Measurements from ENCODE around the gene POU2F3. TPM values are rescaled to one million over a fixed set of nuclear protein-coding genes. Genes with fewer than 3 reads are reported as not detected.

POU2F3 gene
- total and polyA plus RNA-seq, 4 donors: 2.6 to 3.9 (median 3.1) TPM

- WGBS, 2 donors: 54 to 81% methylated on average over 6 of the region's 6 CpGs
- Histone ChIP-seq H3K4me1 (ENCODE audit: control insufficient read depth in 5 of 5, insufficient read depth in 5 of 5, low read length in 5 of 5) (peaks cover 0 to 6% (median 0%) of the 10 kb centered on the region in 5 donors), H3K27me3 (ENCODE audit: control insufficient read depth in 3 of 3, insufficient read depth in 3 of 3, low read length in 2 of 3) (no peaks in the 10 kb centered on the region), H3K36me3 (ENCODE audit: control insufficient read depth in 4 of 4, insufficient read depth in 4 of 4, low read length in 4 of 4) (no peaks in the 10 kb centered on the region), H3K9ac (ENCODE audit: insufficient read depth in 1 of 2, low read length in 2 of 2) (no peak overlapping the region), H3K27ac (ENCODE audit: low read depth in 1 of 2, low read length in 1 of 2) (peak overlapping the region in 1 of 2 donors; percentile 46), H3K9me3 (ENCODE audit: control insufficient read depth in 4 of 4, insufficient read depth in 3 of 4, low read length in 3 of 4) (no peaks in the 10 kb centered on the region), H3K4me3 (no peak overlapping the region)
- DNase-seq (peak; percentile 29 to 65 (median 44)), ATAC-seq (ENCODE audit: insufficient read depth, low FRiP score) (peak; percentile 55)
- TF ChIP-seq CTCF (IDR thresholded peaks at IDR 0.05; ENCODE audit: control extremely low read depth, extremely low read depth): no peak
Observed at GRCh38 chr11:120302001-120302805, 62.3 kb downstream of the POU2F3 start.

GRCh38 chr11:120303004-120303637 is 63.2 kb downstream of the POU2F3 start:
- WGBS, 2 donors: 16 to 19% methylated on average over 3 of the region's 3 CpGs
- Histone ChIP-seq H3K27ac (ENCODE audit: low read depth in 1 of 2, low read length in 1 of 2) (peak overlapping the region in 1 of 2 donors; percentile 46), H3K36me3 (ENCODE audit: control insufficient read depth in 4 of 4, insufficient read depth in 4 of 4, low read length in 4 of 4) (no peaks in the 10 kb centered on the region), H3K4me1 (ENCODE audit: control insufficient read depth in 5 of 5, insufficient read depth in 5 of 5, low read length in 5 of 5) (peaks cover 0 to 6% (median 0%) of the 10 kb centered on the region in 5 donors), H3K4me3 (no peak overlapping the region), H3K27me3 (ENCODE audit: control insufficient read depth in 3 of 3, insufficient read depth in 3 of 3, low read length in 2 of 3) (no peaks in the 10 kb centered on the region), H3K9me3 (ENCODE audit: control insufficient read depth in 4 of 4, insufficient read depth in 3 of 4, low read length in 3 of 4) (no peaks in the 10 kb centered on the region), H3K9ac (ENCODE audit: insufficient read depth in 1 of 2, low read length in 2 of 2) (no peak overlapping the region)
- TF ChIP-seq CTCF (IDR thresholded peaks at IDR 0.05; ENCODE audit: control extremely low read depth, extremely low read depth): peak; percentile 57
- DNase-seq (peak; percentile 52 to 81 (median 73)), ATAC-seq (ENCODE audit: insufficient read depth, low FRiP score) (peak; percentile 38)

GRCh38 chr11:120304526-120304925 is 64.6 kb downstream of the POU2F3 start:
- Histone ChIP-seq H3K27me3 (ENCODE audit: control insufficient read depth in 3 of 3, insufficient read depth in 3 of 3, low read length in 2 of 3) (no peaks in the 10 kb centered on the region), H3K4me1 (ENCODE audit: control insufficient read depth in 5 of 5, insufficient read depth in 5 of 5, low read length in 5 of 5) (peaks cover 0 to 6% (median 0%) of the 10 kb centered on the region in 5 donors), H3K27ac (ENCODE audit: low read depth in 1 of 2, low read length in 1 of 2) (no peak overlapping the region), H3K9me3 (ENCODE audit: control insufficient read depth in 4 of 4, insufficient read depth in 3 of 4, low read length in 3 of 4) (no peaks in the 10 kb centered on the region), H3K36me3 (ENCODE audit: control insufficient read depth in 4 of 4, insufficient read depth in 4 of 4, low read length in 4 of 4) (no peaks in the 10 kb centered on the region), H3K4me3 (no peak overlapping the region), H3K9ac (ENCODE audit: insufficient read depth in 1 of 2, low read length in 2 of 2) (no peak overlapping the region)
- ATAC-seq (ENCODE audit: insufficient read depth, low FRiP score) (no peak), DNase-seq (no peak)
- no peak for TF ChIP-seq CTCF (IDR thresholded peaks at IDR 0.05; ENCODE audit: control extremely low read depth, extremely low read depth)

Data from lung (tissue), 12 donors.